ENCODE measurements around the gene TMEM130.

GRCh38 chr7:98852826-98853225 lies 17.0 kb downstream of the TMEM130 start:
- TF ChIP-seq, protein P1, sequence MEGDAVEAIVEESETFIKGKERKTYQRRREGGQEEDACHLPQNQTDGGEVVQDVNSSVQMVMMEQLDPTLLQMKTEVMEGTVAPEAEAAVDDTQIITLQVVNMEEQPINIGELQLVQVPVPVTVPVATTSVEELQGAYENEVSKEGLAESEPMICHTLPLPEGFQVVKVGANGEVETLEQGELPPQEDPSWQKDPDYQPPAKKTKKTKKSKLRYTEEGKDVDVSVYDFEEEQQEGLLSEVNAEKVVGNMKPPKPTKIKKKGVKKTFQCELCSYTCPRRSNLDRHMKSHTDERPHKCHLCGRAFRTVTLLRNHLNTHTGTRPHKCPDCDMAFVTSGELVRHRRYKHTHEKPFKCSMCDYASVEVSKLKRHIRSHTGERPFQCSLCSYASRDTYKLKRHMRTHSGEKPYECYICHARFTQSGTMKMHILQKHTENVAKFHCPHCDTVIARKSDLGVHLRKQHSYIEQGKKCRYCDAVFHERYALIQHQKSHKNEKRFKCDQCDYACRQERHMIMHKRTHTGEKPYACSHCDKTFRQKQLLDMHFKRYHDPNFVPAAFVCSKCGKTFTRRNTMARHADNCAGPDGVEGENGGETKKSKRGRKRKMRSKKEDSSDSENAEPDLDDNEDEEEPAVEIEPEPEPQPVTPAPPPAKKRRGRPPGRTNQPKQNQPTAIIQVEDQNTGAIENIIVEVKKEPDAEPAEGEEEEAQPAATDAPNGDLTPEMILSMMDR (conservative IDR thresholded peaks at IDR 0.05; ENCODE audit: low read length), result no peak
- no peak for TF ChIP-seq EZH2phosphoT487 (IDR thresholded peaks at IDR 0.05; ENCODE audit: borderline replicate concordance)
